H9 (cell line): ENCODE results near the gene AMDHD2. TPM values are rescaled to one million over a fixed set of nuclear protein-coding genes. Genes with fewer than 3 reads are reported as not detected.

Experiments used
- DNase-seq: peaks from one replicate; pipeline ENCODE4 v3.0.0-alpha.2; 2017
- H2AFZ ChIP-seq: one replicate; pipeline ENCODE4 v1.6.1; 2013; ENCODE audit warnings: mild to moderate bottlenecking, low read length, control low read depth, moderate library complexity
- H2AK5ac ChIP-seq: 2 replicates; pipeline ENCODE4 v1.6.1; 2013; ENCODE audit warnings: low read length, control low read depth, mixed read lengths; ENCODE audit not compliant: insufficient read length
- H2BK120ac ChIP-seq: one replicate; pipeline ENCODE4 v1.6.1; 2013; ENCODE audit warnings: low read depth, mild to moderate bottlenecking, low read length, control low read depth, inconsistent platforms; ENCODE audit not compliant: poor library complexity, severe bottlenecking
- H2BK12ac ChIP-seq: 2 replicates; pipeline ENCODE4 v1.6.1; 2013; ENCODE audit warnings: low read length, control low read depth, mixed read lengths, low read depth; ENCODE audit not compliant: insufficient read length
- H2BK15ac ChIP-seq: 2 replicates; pipeline ENCODE4 v1.6.1; 2013; ENCODE audit warnings: low read depth, low read length, control low read depth
- H2BK20ac ChIP-seq: one replicate; pipeline ENCODE4 v1.6.1; 2013; ENCODE audit warnings: low read depth, mild to moderate bottlenecking, low read length, control low read depth, inconsistent platforms; ENCODE audit not compliant: poor library complexity, severe bottlenecking
- H2BK5ac ChIP-seq: 2 replicates; pipeline ENCODE4 v1.6.1; 2013; ENCODE audit warnings: low read length, control low read depth, mixed read lengths; ENCODE audit not compliant: insufficient read length
- H3K14ac ChIP-seq: 2 replicates; pipeline ENCODE4 v1.6.1; 2013; ENCODE audit warnings: low read length, control low read depth; ENCODE audit not compliant: insufficient read depth
- H3K18ac ChIP-seq: 2 replicates; pipeline ENCODE4 v1.6.1; 2013; ENCODE audit warnings: low read depth, mild to moderate bottlenecking, mixed read lengths, low read length, control low read depth; ENCODE audit not compliant: insufficient read length
- H3K23ac ChIP-seq: 2 replicates; pipeline ENCODE4 v1.6.1; 2013; ENCODE audit warnings: low read length, control low read depth, mixed read lengths, low read depth; ENCODE audit not compliant: insufficient read length
- H3K23me2 ChIP-seq: 2 replicates; pipeline ENCODE4 v1.6.1; 2013; ENCODE audit warnings: low read depth, mild to moderate bottlenecking, mixed read lengths, low read length, control low read depth; ENCODE audit not compliant: insufficient read length, poor library complexity, severe bottlenecking
- H3K27ac ChIP-seq: 2 replicates; pipeline ENCODE4 v1.5.1; 2013; ENCODE audit warnings: low read length, control low read depth, mixed read lengths, low read depth; ENCODE audit not compliant: insufficient read length
- H3K27me3 ChIP-seq: 2 replicates; pipeline ENCODE4 v1.6.1; 2013; ENCODE audit warnings: low read length, control low read depth, inconsistent platforms; ENCODE audit not compliant: insufficient read depth
- H3K4ac ChIP-seq: 2 replicates; pipeline ENCODE4 v1.6.1; 2013; ENCODE audit warnings: low read depth, mild to moderate bottlenecking, control low read depth, inconsistent platforms, low read length, moderate library complexity
- H3K4me1 ChIP-seq: 2 replicates; pipeline ENCODE4 v1.6.1; 2013; ENCODE audit warnings: low read length, control low read depth, inconsistent platforms; ENCODE audit not compliant: insufficient read depth
- H3K4me2 ChIP-seq: 2 replicates; pipeline ENCODE4 v1.6.1; 2013; ENCODE audit warnings: low read length, control low read depth, mixed read lengths; ENCODE audit not compliant: insufficient read length, insufficient read depth
- H3K56ac ChIP-seq: 2 replicates; pipeline ENCODE4 v1.6.1; 2013; ENCODE audit warnings: low read depth, mild to moderate bottlenecking, mixed read lengths, low read length, control low read depth; ENCODE audit not compliant: insufficient read length
- H3K79me1 ChIP-seq: 2 replicates; pipeline ENCODE4 v1.6.1; 2013; ENCODE audit warnings: low read depth, mild to moderate bottlenecking, moderate library complexity, low read length, control low read depth, inconsistent platforms; ENCODE audit not compliant: insufficient read depth, poor library complexity, severe bottlenecking
- H3K79me2 ChIP-seq: 2 replicates; pipeline ENCODE4 v1.6.1; 2013; ENCODE audit warnings: low read length, control low read depth, inconsistent platforms; ENCODE audit not compliant: insufficient read depth
- H3K9ac ChIP-seq: 2 replicates; pipeline ENCODE4 v1.6.1; 2013; ENCODE audit warnings: low read length, control low read depth, mixed read lengths; ENCODE audit not compliant: insufficient read length; ENCODE audit errors: extremely low read depth
- H3K9me3 ChIP-seq: one replicate; pipeline ENCODE4 v1.6.1; 2013; ENCODE audit warnings: low read depth, low read length, inconsistent platforms; ENCODE audit not compliant: control insufficient read depth
- H3T11ph ChIP-seq: one replicate; pipeline ENCODE4 v1.6.1; 2013; ENCODE audit warnings: mild to moderate bottlenecking, low read length, control low read depth, inconsistent platforms
- H4K20me1 ChIP-seq: one replicate; pipeline ENCODE4 v1.6.1; 2013; ENCODE audit not compliant: control insufficient read depth, insufficient read length, insufficient read depth
- H4K5ac ChIP-seq: 2 replicates; pipeline ENCODE4 v1.6.1; 2013; ENCODE audit warnings: low read depth, mild to moderate bottlenecking, mixed read lengths, low read length, control low read depth; ENCODE audit not compliant: insufficient read length
- H4K8ac ChIP-seq: replicated peaks from 2 replicates; pipeline ENCODE4 v1.6.1; 2013; ENCODE audit warnings: low read length, control low read depth, mixed read lengths, low read depth; ENCODE audit not compliant: insufficient read length
- H4K91ac ChIP-seq: 2 replicates; pipeline ENCODE4 v1.6.1; 2013; ENCODE audit warnings: low read depth, mild to moderate bottlenecking, moderate library complexity, mixed read lengths, low read length, control low read depth; ENCODE audit not compliant: insufficient read length
- H3K27ac Mint-ChIP-seq, 3 experiments: 2 replicates in 2 of 3; 3 replicates in 1 of 3; pipeline ENCODE4 v1.8.0; 2020 to 2021; ENCODE audit warnings: mixed read lengths in 3 of 3, mild to moderate bottlenecking in 1 of 3, moderate library complexity in 1 of 3
- H3K27me3 Mint-ChIP-seq: 2 replicates; pipeline ENCODE4 v1.8.0; 2021; ENCODE audit warnings: low read depth, mild to moderate bottlenecking, moderate library complexity, mixed read lengths
- H3K36me3 Mint-ChIP-seq, 3 experiments: 2 replicates in 2 of 3; 3 replicates in 1 of 3; pipeline ENCODE4 v1.8.0; 2020 to 2021; ENCODE audit warnings: low read depth in 3 of 3, mixed read lengths in 3 of 3; ENCODE audit not compliant: insufficient read depth in 1 of 3
- H3K4me1 Mint-ChIP-seq, 2 experiments: 2 replicates each; pipeline ENCODE4 v1.8.0; 2020; ENCODE audit warnings: mixed read lengths in 2 of 2
- H3K4me3 Mint-ChIP-seq, 2 experiments: 2 replicates in 1 of 2; 3 replicates in 1 of 2; pipeline ENCODE4 v1.8.0; 2020 to 2021; ENCODE audit warnings: mild to moderate bottlenecking in 2 of 2, mixed read lengths in 2 of 2, moderate library complexity in 1 of 2
- H3K9me3 Mint-ChIP-seq, 2 experiments: 2 replicates in 1 of 2; 3 replicates in 1 of 2; pipeline ENCODE4 v1.8.0; 2020; ENCODE audit warnings: mild to moderate bottlenecking in 2 of 2, mixed read lengths in 2 of 2, moderate library complexity in 1 of 2
- WGBS: extraction: QIAGEN DNeasy Blood & Tissue Kit; methylation state at CpG from one replicate; pipeline ENCODE4 v1.1.7; 2013; ENCODE audit warnings: missing lambda C conversion rate, low lambda C conversion rate, mixed read lengths; ENCODE audit not compliant: insufficient read length; ENCODE audit errors: extremely low coverage; 5-methylcytosine and 5-hydroxymethylcytosine counted together
- total RNA-seq: library from RNA; stranded (reverse); gene quantifications from 2 replicates; pipeline ENCODE4 v1.2.1, GENCODE V29; 2021
- TF ChIP-seq, protein P1 (sequence below): fragments of 200-600 bp; sonication (generic); conservative IDR thresholded peaks from 3 replicates; pipeline ENCODE4 v1.8.0; 2021; ENCODE audit warnings: antibody characterized with exemption, mild to moderate bottlenecking

Gene AMDHD2
- total RNA-seq, 1 experiment from 2014 or later = 61.5 TPM

- no peaks in the 10 kb centered on the region for H3K4me1 ChIP-seq
- TF ChIP-seq, protein P1, sequence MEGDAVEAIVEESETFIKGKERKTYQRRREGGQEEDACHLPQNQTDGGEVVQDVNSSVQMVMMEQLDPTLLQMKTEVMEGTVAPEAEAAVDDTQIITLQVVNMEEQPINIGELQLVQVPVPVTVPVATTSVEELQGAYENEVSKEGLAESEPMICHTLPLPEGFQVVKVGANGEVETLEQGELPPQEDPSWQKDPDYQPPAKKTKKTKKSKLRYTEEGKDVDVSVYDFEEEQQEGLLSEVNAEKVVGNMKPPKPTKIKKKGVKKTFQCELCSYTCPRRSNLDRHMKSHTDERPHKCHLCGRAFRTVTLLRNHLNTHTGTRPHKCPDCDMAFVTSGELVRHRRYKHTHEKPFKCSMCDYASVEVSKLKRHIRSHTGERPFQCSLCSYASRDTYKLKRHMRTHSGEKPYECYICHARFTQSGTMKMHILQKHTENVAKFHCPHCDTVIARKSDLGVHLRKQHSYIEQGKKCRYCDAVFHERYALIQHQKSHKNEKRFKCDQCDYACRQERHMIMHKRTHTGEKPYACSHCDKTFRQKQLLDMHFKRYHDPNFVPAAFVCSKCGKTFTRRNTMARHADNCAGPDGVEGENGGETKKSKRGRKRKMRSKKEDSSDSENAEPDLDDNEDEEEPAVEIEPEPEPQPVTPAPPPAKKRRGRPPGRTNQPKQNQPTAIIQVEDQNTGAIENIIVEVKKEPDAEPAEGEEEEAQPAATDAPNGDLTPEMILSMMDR = no peak
- no peaks in the 10 kb centered on the region; the same call in 1 of the 2 replicates for H3K27me3 Mint-ChIP-seq
- H3T11ph ChIP-seq = no peak overlapping the region
- H3K27me3 ChIP-seq = no peaks in the 10 kb centered on the region
- no peak overlapping the region for H4K8ac ChIP-seq
- no peak overlapping the region for H2BK12ac ChIP-seq
- peak overlapping the region; percentile 73; the same call in 1 of the 2 replicates for H3K14ac ChIP-seq
- WGBS = no CpG with 5 or more reads among the region's 41 CpGs
- H4K91ac ChIP-seq = no peak overlapping the region
- H4K20me1 ChIP-seq = no peaks in the 10 kb centered on the region
- H3K27ac ChIP-seq = no peak overlapping the region
- peaks cover 20% of the 10 kb centered on the region; the same call in 1 of the 2 replicates for H3K79me2 ChIP-seq
- no peak overlapping the region for H2BK20ac ChIP-seq
- peak overlapping the region; percentile 75 for H3K4me2 ChIP-seq
- H3K4ac ChIP-seq = no peak overlapping the region; the same call in 1 of the 2 replicates
- peaks cover 7% of the 10 kb centered on the region for H3K23me2 ChIP-seq
- DNase-seq = peak; percentile 45
- H4K5ac ChIP-seq = no peak overlapping the region
- H3K79me1 ChIP-seq = peaks cover 9% of the 10 kb centered on the region
- no peak overlapping the region for H3K18ac ChIP-seq
- peaks cover 16 to 26% of the 10 kb centered on the region in 2 experiments for H3K4me1 Mint-ChIP-seq
- peaks cover 6 to 46% (median 32%) of the 10 kb centered on the region in 3 experiments; a peak in 6 of 7 replicates for H3K36me3 Mint-ChIP-seq
- no peak overlapping the region for H2BK5ac ChIP-seq
- no peak overlapping the region for H2AFZ ChIP-seq
- H3K9ac ChIP-seq = peak overlapping the region; percentile 60
- no peak overlapping the region for H2BK15ac ChIP-seq
- H3K27ac Mint-ChIP-seq = peak overlapping the region in 2 of 3 experiments; percentile 77 to 89; a peak in 3 of 7 replicates
- H3K4me3 Mint-ChIP-seq = peak overlapping the region; percentile 79 to 88
- no peaks in the 10 kb centered on the region for H3K9me3 Mint-ChIP-seq
- H3K56ac ChIP-seq = no peak overlapping the region
- no peaks in the 10 kb centered on the region for H3K9me3 ChIP-seq
- H3K23ac ChIP-seq = no peak overlapping the region
- no peak overlapping the region for H2BK120ac ChIP-seq
- no peak overlapping the region for H2AK5ac ChIP-seq
Observed at GRCh38 chr16:2520784-2521531, 787 bp downstream of the AMDHD2 start.
